H1 (cell line): ENCODE data around the gene BDP1. TPM values are rescaled to one million over a fixed set of nuclear protein-coding genes. Genes with fewer than 3 reads are reported as not detected.

ENCODE experiments used
- polyA plus RNA-seq, 7 experiments: library from polyadenylated mRNA; depleted of rRNA in 3 of 7; stranded (reverse) in 5 of 7; unstranded in 2 of 7; fragments of >200 nt in 5 of 7; fragments of 200-250 nt in 2 of 7; gene quantifications; 1 replicate in 5 of 7; 2 replicates in 1 of 7; 4 replicates in 1 of 7; pipeline versions ENCODE4 v1.2.1 to v1.2.3, GENCODE V29; 2011 to 2013; ENCODE audit warnings: missing spikeins in 2 of 7, mixed read lengths in 2 of 7
- small RNA-seq: library from polyadenylated mRNA; stranded (forward); fragments of <200 nt; extraction: miRNeasy Mini kit (QIAGEN cat#:217004); gene quantifications from one replicate; pipeline ENCODE3, GENCODE V24; 2013; ENCODE audit not compliant: insufficient read depth
- total RNA-seq: library from RNA; stranded (reverse); fragmentation: NEBNext Ultra II Directional; extraction: Animal tissue kit (Norgen Biotek cat#: 25700); gene quantifications from 2 replicates; pipeline ENCODE4 v1.2.1, GENCODE V29; 2021

BDP1 gene
- total and polyA plus RNA-seq, 2 of the 8 experiments (the other 6 are each of a cell fraction or from before 2014, with no cell fraction given), result 4.7 to 32.1 TPM

Small RNA genes lying within 50 kb of the gene (small RNA-seq; reads per million reads assigned to genes)
- not detected for gene HMGN1P12

Other genes with a start within 250 kb of the BDP1 start
- 71.4 and 71.7 TPM in 2 replicates for gene MCCC2, start 131.7 kb downstream of the BDP1 start, total RNA-seq
- gene MCCC2, start 131.7 kb downstream of the BDP1 start, polyA plus RNA-seq (2011; rRNA removed), result 60.6 and 86.6 TPM in 2 replicates